NCI-H748 (cell line): ENCODE data around the gene NPIPA5.
"Not testable (repeated sequence)": the region's sequence is repeated elsewhere in the genome, so short reads cannot be mapped to it uniquely, and the experiment has no call there.

Experiments
- DNase-seq: peaks from one replicate; lab custom pipeline; 2025; ENCODE audit not compliant: unreplicated experiment; lab: John Stamatoyannopoulos, UW

NPIPA5 gene

DNA sequence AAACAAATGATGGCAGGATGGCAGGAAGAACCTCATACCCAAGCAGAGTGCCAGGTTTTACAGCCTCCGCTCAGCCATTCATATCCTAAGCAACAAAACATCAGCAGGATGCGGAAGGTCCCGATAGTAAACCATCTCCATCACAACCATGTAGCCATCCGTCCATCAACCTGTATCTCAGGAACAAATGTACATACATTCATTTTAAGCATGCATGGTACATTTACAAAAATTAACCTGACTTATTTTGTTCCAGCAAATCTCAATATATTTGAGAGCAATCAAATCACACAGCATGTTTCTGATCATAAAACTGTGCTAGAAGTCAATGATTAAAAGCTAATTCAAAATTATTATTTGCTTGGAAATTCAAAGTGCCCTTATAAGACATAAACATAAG is at the start of gene NPIPA5:
Gene NPIPA5 (minus strand): TSS at position 101 of the 400 bp plus-strand sequence. CDS start 0 bp downstream, at position 101.
- not testable (repeated sequence) for DNase-seq

DNA sequence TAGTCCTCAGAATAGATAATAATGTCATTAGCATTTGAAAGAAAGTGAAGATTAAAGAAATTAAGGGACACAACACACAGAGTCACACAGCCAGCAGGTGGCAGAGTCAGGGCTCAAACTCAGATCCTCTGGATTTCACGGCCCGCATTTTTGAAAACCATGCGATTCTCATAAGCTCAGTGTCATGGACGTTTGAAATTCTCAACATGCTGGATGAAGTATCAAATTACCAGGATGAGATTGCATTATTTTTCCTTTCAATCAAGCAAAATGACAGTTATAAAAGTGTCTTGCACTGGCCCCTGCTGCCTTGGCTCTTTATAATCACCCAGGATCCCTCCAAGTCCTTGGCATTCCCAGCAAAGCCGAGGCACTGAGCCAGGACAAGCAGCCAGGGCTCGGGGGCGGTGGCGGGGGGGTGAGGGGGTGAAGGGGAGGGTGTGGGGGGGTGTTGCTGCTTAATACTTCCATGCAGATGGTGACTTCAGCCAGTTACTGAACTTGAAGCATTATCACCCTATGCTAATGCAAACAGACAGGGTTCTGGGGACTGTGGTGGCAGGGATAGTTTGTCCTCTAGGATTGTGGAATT is 49.6 kb upstream of the NPIPA5 start:
- DNase-seq: peak; percentile 6

DNA sequence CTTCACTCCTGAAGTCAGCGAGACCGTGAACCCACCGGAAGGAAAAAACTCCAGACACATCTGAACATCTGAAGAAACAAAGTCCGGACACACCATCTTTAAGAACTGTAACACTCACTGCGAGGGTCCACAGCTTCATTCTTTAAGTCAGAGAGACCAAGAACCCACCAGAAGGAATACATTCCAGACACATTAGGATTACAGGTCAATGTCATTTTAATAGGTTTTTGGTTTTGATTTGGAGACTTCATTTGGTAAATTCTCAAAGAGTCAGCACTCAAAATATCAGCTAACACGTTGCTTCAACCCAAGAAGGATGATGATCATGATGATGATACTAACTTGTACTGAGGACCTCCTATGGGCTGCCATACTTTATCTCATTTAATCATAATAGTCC is 48.7 kb upstream of the NPIPA5 start:
- DNase-seq: no peak

DNA sequence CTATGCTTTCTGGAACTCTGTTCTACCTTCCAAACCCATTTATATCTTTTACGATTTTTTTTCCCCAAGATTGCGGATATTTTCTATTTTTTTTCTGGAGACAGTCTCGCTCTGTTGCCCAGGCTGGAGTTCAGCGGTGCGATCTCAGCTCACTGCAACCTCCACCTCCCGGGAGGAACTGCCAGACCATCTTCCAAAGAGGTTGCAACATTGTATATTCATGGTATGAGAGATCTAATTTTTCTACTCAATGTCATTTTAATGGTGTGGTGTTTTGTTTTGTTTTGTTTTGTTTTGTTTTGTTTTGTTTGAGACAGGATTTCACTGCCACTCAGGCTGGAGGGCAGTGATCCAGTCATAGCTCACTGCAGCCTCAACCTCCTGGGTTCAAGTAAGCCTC is 47.8 kb upstream of the NPIPA5 start:
- no peak for DNase-seq

- DNase-seq: no peak
Measured at GRCh38 chr16:15422222-15422621, 44.1 kb upstream of the NPIPA5 start.

DNA sequence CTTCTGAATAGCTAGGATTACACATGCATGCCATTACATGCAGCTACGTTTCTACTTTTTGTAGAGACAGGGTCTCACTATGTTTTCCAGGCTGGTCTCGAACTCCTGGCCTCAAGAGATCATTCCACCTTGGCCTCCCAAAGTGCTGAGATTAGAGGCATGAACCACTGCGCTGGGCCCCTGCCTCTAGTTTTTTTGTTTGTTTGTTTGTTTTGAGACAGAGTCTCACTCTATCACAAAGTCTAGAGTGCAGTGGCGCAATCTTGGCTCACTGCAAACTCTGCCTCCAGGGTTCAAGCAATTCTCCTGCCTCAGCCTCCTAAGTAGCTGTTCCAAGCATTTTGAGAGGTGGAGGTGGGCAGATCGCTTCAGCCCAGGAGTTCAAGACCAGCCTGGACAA is 43.6 kb upstream of the NPIPA5 start:
- DNase-seq: not testable (repeated sequence)

- DNase-seq: no peak
Measured at GRCh38 chr16:15418206-15418605, 40.1 kb upstream of the NPIPA5 start.

DNA sequence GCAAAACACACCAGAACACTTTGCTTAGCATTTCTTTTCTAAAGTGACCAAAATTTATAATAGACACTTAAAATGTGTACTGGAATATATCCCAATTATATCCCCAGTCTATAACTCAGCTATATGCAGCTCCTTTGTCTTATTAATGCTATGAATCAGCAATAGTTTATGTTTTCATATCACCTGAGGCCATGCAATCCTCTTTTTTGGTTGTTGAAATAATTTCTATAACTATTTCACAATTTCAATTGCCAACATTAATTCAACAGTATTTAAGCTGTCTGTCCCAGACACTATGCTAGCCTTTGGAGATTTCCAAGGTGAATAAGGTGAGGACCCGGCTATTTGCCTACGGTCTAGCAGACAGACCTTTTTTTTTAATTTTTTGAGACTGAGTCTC is 39.1 kb upstream of the NPIPA5 start:
- DNase-seq: no peak

DNA sequence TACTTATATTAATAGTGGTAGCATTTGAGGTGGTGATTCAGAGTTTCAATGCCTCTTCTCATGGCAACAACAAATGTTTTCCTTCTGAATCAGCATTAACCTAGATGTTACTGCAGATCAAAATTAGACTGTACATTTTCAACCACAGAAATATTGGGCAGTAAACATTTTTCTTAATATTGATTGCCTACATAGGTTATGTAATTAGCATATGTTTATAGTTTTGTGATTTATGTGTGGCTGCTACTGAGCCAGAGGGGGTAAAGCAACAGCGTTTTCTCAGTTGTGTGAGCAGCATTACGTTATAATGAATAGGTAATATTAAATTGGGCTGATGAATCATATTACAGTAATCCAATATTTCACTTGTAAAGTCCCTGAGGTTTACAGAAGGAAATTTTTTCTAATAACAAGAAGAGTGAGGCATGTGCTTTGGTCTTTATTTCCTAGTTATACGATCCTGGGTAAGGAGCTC is 37.5 kb upstream of the NPIPA5 start:
- DNase-seq: no peak

GRCh38 chr16:15409476-15409875 is 31.4 kb upstream of the NPIPA5 start:
- DNase-seq: not testable (repeated sequence)

DNA sequence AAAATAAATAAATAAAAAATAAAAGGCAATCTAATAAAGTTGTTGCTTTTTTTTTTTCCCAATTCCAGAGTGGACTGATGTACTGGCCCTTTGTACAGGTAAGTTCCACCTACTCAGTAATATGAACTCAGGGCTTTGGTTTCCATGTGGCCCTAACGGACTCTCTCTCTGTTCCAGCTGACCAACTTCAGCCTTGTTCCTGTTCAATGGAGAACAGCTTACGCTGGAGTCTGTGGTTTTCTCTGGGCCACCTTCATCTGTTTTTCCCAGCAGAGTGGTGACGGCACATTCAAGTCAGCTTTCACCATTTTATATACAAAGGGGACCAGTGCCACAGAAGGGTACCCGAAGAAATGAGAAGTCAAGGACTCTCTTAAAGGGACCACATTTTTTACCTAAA is 29.7 kb upstream of the NPIPA5 start:
- DNase-seq: not testable (repeated sequence)

GRCh38 chr16:15404792-15405191 is 26.7 kb upstream of the NPIPA5 start:
- DNase-seq: no peak

DNA sequence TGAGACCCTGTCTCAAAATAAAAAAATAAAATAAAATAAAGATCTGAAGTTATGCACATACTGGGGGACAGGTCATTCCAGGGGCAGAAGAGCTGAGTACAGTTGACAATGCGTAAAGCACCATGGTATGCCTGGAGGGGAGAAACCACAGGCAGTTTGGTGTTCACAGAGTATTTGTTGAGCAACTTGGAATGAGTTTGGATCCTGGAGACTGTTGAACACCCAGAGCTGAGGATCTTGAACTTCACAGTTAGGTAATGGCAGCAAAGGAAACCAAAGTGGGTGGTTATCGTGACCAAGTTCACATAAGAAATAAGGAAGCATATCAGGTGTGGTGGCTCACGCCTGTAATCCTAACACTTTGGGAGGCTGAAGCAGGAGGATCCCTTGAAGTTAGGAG is 26.0 kb upstream of the NPIPA5 start:
- not testable (repeated sequence) for DNase-seq

DNA sequence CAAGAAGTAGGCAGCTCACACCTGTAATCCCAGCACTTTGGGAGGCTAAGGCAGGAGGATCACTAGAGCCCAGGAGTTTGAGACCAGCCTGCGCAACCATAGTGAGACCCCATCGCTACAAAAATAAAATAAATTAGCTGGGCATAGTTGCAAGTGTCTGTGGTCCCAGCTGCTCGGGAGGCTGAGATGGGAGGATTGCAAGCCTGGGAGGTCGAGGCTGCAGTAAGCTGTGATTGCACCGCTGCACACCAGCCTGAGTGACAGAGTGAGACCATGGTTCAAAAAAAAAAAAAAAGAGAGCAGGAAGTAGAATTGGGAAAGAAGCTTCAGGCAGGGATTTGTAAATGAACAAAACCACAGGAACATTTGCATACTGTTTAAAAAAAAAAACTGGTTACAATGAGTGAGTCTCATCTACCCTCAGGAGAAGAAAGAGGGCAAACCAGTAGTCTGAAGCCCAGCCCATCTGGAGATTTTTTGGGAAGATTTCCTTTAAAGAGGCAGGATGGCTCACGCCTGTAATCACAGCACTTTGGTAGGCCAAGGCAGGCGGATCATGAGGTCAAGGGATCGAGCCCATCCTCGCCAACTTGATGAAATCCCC is 25.4 kb upstream of the NPIPA5 start:
- no peak for DNase-seq

DNA sequence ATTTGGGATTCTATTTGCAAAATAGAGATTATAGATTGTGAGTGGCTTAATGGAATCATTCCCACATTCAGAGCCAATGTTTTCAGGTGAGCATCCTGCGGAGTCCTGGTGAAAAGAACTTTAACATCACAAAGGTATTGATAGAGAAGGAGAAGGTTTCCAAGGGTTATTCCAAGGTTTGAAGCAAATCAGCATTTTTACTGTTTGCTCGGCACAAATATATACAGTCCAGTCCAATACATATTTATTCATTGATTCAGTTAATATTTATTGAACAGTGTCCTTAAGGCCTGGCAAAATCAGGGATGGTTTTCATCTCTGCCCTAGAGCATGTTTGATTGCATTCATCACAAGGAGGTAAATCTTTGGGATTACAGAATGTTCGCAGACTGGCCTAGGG is 23.9 kb upstream of the NPIPA5 start:
- no peak for DNase-seq

GRCh38 chr16:15400314-15400713 is 22.2 kb upstream of the NPIPA5 start:
- DNase-seq: not testable (repeated sequence)

DNA sequence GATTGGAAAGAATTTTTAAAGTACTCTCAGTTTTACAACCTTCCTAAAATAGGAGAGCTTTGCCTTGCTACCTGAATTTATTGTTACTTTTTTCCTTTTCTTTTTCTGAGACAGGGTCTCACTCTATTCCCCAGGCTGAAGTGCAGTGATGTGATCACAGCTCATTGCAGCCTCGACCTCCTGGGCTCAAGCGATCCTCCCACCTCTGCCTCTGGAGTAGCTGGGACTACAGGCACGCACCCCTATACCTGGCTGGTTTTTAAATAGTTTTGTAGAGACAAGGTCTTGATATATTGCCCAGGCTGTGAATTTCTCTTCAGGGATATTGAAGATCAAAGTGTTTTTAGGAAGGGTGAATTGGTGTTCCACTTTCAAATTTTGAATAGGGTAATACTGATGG is 21.2 kb upstream of the NPIPA5 start:
- DNase-seq: no peak

DNA sequence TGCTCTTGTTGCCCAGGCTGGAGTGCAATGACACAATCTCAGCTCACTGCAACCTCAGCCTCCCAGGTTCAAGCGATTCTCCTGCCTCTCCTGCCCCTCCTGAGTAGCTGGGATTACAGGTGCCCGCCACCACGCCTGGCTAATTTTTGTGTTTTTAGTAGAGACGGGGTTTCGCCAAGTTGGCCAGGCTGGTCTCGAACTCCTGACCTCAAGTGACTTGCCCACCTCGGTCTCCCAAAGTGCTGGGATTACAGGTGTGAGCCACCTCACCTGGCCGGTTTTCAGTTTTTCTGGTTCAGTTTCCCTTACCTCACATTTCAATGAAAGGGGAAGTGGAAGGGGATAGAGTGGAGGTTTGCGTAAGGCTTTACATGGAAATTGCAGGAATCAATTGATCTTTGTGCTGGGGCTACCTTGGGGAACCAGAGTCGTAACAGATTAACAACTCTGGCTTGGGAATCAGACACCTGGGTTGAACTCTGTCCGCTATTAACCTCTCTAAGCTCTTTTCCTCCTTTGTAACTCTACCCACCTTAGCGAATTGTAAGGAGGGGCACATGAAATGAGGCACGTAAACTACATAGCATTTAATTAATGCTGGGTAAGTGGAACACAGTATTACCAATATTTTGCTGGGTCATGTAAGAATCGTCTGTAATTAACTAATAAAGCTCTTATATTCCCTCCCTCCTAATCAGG is 20.7 kb upstream of the NPIPA5 start:
- no peak for DNase-seq

- DNase-seq: no peak
Measured at GRCh38 chr16:15396948-15397594, 19.0 kb upstream of the NPIPA5 start.

DNA sequence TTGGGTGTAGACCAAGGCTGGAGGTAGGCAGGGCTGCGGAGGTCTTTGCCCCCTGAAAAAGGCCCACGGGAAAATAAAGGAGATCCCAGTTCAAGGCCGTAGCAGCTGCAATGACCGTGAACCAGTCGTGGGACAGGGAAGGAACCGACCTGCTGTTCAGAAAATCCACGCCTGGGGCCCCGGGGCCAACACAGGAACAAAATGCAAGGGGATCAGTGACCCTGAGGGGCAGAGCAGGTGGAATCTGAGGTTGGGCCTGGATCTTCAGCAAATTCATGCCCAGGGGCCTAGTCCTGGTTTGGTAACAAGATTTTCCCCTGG is 18.4 kb upstream of the NPIPA5 start:
- not testable (repeated sequence) for DNase-seq

DNA sequence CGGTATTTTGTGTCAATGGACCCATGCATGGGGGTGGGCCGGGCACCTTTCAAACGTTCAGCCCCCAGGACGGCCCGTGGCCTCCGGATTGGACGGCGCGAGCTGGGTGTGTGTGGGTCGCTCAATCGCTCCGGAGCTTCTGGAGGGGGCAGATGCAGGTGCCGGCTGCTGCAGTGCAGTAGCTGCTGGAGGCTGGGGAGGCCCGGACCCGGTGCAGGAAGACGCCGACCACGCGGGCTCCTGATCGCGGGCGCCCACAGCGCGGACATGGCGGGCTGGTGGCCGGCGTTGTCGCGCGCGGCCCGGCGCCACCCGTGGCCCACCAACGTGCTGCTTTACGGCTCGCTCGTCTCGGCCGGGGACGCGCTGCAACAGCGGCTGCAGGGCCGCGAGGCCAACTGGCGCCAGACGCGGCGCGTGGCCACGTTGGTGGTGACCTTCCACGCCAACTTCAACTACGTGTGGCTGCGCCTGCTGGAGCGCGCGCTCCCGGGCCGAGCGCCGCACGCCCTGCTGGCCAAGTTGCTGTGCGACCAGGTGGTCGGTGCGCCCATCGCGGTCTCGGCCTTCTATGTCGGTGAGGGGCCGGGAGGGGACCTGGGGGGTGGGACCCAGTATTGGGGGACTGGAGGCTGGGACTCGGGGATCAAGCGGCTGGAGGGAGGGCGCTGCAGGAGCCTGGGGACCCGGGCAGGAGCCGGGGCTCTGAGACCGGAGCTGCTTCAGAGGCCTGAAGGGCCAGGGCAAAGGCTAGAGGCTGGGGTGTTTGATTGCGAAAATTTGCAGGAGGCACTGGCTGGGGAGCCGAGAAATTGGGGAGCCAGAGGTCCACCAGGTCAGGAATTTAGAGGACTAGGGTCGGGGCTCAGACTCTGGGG is 17.8 kb upstream of the NPIPA5 start, which contains the start of gene MPV17L:
Gene MPV17L (plus strand): TSS at position 124 of the 878 bp plus-strand sequence. CDS start 144 bp downstream, at position 268.
- not testable (repeated sequence) for DNase-seq
